NCI-H510A (cell line): Measurements from ENCODE around the gene CCIN.
"Not testable (repeated sequence)": the region's sequence is repeated elsewhere in the genome, so short reads cannot be mapped to it uniquely, and the experiment has no call there.

Experiments
- DNase-seq: peaks from one replicate; lab custom pipeline; 2025; lab: John Stamatoyannopoulos, UW

Gene CCIN

DNA sequence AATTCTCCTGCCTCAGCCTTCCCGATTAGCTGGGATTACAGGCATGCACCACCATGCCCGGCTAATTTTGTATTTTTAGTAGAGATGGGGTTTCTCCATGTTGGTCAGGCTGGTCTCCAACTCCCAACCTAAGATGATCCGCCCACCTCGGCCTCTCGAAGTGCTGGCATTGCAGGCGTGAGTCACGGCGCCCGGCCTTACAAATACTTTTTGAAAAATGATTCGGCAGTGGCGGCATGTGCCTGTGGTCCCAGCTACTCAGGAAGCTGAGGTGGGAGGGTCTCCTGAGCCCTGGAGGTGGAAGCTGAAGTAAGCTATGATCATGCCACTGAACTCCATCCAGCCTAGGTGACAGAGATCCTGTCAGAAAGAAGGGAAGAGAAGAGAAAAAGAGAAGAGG is 9.1 kb upstream of the CCIN start:
- DNase-seq, result not testable (repeated sequence)

- DNase-seq, result no peak
Measured at GRCh38 chr9:36161187-36161586, 8.0 kb upstream of the CCIN start.

- DNase-seq, result no peak
Measured at GRCh38 chr9:36162211-36162738, 6.9 kb upstream of the CCIN start.

DNA sequence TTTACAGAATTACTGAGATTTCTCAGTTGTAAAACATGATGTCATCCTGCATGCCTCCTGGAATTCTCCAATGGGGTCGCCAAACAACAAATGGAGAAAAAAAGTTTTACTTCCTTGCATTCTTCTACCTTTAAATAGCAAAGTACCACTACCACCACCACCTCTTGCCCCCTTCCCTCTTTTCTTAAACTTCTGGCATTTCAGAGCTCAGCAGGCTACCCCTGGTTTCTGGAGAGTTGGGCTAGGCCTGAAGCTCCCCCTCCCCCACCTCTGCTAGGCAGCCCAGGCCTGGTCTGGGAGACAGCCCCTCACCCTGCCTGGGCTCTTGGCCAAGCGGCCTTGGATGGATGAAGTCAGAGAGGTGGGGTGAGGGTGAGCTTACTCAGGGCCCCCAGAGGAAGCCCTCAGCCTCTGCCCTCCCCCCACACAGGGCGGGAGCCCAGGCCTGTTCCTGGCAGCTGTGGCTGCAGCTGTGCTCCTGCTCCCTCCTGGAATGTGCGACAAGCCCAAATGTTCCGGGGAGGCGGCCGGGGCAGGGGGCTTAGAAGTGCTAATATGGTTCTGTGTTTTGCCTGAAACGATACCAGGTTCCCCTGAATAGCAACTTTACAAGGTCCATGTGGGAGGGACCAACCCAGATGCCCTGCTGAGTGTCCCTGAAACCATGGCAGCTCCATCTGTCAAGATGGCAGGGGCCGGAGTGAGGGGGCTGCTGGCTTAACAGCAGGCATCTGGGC is 6.0 kb upstream of the CCIN start:
- DNase-seq, result no peak

DNA sequence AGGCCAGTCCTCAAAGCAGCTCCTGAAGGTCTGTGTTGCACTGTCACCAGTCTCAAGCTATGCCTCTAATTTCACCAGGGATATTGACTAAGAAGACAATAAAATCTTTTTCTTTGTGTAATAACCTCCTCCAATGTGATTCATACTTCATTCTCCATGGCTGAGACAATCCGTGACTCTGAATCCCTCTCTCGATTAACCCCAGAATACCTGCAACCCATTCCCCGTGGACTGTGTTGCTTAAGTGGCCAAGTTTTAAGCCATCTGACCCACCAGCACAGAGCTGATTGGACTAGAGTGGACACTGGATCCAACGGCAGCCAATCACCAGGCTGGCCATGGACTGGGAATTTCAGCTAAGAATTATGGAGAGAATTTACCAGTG is 5.4 kb upstream of the CCIN start:
- no peak for DNase-seq

DNA sequence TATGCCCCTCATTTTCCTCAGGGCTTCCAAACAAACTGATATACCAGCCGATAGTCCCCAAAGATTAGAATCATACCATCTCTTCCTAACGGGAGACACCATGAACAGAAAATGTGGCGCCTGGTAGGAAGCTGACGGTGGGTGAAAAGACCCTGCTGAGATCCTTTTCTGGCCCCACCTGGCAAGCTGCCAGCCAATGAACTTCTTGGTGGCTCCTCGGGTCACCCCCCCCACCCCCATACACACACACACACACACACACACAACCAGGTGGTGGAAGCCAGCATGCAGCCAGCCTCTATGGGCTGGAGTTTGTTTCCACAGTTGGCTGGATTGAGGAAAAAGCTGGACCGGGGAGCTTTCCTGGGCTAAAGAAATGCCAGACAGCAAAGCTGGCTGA is 4.8 kb upstream of the CCIN start:
- DNase-seq, result no peak

DNA sequence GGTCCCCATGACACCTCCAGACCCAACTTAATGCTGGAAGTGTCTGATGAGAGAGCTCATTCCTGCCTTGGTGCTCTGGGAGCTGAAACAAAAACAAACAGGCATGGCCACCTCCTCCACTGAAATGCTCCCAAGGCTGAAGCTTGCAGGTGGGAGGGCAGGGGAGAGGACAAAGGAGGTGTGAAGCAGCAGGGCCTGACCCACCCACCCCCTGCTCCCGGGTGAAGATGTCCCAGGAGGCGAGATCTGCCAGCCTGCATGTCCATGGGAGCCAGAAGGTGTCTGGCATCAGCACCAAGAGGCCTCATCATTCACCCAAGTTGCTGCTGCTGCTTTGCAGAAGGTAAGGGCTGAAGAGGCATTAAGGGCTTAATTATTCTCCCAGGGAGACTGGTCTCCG is 4.2 kb upstream of the CCIN start:
- DNase-seq, result no peak

DNA sequence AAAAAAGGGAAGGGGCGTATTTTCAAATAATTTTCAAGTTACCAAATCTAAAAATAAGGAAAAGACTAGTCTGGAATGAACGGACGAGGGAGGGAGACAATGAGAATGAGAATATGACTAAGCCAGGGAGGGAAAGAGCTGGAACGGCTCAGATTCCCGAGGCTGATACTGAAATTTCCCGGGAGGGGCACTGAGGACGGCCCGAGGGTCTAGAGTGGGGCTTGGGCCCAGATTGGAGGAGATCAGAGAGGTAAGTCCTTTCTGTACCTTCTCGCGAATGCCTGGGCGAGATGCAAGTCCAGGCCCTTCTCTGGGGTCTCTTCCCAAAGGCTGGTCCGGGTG is 3.4 kb upstream of the CCIN start:
- no peak for DNase-seq

DNA sequence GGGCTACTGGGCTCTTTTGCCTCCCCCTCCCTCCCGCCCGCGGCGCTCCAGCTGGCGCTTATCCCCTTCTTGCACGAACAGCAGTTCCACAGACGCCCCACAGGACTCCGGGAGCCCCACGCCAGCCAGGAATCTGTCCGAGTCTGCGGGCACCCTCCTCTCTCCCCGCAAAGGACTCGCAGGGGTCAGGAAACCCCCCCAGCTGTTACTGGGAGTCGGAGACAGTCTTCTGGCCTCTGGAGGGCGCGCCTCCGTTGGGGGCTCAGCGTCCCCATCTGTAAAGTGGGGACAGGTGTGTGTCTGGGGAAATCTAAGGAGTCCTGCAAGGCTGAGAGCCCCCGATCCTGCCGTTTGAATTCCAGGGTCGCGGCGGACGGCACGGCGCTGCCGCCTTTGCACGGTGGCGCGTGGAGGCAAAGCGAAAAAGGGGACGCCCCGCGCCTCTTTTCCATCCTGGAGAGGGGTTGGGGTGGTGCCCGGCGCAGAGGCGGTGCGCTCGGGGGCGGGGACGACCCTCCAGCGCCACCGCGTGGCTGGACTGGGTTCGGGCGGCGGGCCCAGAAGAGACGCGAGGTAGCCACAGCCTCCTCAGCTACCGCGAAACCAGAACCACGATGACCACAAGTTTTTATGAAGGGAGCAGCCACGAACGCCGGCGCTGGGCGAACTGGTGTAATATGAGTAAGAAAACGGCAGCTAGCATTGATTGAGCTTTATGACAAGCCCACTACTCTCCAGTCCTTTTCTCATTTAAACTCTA is 2.8 kb upstream of the CCIN start:
- DNase-seq, result peak; percentile 35

DNA sequence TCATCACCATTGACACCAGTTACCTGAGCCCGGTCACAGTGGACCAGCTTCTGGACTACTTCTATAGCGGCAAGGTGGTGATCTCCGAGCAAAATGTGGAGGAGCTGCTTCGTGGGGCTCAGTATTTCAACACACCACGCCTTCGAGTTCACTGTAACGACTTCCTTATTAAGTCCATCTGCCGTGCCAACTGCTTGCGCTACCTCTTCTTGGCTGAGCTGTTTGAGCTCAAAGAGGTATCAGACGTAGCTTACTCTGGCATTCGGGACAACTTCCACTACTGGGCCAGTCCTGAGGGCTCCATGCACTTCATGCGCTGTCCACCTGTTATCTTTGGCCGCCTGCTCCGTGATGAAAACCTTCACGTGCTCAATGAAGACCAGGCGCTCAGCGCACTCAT is 520 bp downstream of the CCIN start:
- no peak for DNase-seq

- DNase-seq, result no peak
Measured at GRCh38 chr9:36170531-36170930, 1.3 kb downstream of the CCIN start.

GRCh38 chr9:36173861-36174260 is 4.7 kb downstream of the CCIN start:
- no peak for DNase-seq

- no peak for DNase-seq
Measured at GRCh38 chr9:36174271-36174670, 5.1 kb downstream of the CCIN start.

DNA sequence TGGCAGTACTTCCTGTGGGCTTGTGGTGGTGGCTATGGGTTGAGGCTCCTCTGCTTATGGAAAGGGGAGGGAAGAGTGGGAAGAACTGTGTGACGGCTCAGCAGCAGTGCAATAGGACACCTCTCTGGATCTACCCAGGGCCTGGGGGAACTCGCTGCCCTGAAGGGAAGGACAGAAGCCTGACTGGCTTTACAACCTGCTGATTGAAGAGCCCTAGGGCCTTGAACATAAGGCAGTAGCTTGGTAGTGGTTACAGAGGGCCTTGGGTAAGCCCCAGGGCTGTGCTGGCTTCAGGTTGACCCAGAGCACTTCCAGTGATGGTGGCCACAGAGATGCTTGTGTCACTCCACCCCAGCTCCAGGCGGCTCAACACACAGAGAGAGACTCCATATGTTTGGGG is 5.5 kb downstream of the CCIN start:
- DNase-seq, result no peak

GRCh38 chr9:36175209-36175608 is 6.0 kb downstream of the CCIN start:
- DNase-seq, result not testable (repeated sequence)

- not testable (repeated sequence) for DNase-seq
Measured at GRCh38 chr9:36176496-36176895, 7.3 kb downstream of the CCIN start.

DNA sequence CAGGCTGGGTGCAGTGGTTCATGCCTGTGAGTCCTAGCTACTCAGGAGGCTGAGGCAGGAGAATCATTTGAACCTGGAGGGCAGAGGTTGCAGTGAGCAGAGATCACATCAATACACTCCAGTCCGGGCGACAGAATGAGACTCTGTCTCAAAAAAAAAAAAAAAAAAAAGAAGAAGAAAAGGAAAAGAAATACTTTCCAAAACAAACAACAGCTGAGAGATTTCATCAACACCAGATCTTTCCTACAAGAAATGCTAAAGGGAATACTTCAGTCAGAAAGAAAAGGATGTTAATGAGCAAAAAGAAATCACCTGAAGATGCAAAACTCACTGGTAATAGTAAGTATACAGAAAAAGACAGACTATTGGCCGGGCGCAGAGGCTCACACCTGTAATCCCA is 8.4 kb downstream of the CCIN start:
- DNase-seq, result no peak

- not testable (repeated sequence) for DNase-seq
Measured at GRCh38 chr9:36180243-36180642, 11.1 kb downstream of the CCIN start.

GRCh38 chr9:36187414-36187813 is 18.2 kb downstream of the CCIN start:
- DNase-seq, result no peak

DNA sequence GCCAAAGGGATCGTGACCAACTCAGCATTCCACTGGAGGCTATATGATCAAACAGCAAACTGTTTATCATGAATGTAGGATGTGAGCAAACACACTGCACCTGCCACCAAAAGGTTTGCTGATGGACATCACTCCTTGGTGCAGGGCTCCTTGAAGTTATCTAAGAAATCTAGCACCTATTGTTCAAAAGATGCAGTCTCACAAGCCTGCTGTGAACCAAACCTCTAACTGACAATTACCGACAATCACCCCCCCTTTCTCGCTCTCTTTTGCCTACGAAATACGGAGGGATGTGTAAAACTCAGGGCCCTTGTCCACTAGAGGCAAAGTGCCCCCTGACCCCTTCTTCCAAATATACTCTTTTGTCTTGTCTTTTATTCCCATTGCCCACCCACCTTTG is 19.0 kb downstream of the CCIN start:
- no peak for DNase-seq

DNA sequence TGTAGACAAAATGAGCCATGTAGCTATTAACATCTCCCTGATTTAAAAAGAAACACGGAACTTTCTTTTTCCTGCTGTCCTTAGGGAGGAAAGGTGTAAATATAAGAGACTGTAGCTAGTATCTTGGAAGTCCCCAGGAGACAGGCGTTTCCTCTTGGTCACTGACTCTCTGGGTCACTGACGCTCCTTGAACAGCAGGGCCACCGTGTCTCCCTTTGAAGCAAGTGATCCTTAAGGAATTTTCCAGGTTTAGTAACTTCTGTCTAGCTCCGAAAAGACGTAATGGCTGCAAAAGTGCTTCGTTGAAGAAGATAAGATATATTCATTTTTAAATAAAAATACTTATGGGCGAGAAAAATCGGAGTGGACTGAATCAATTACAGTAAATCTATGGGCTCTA is 20.8 kb downstream of the CCIN start:
- DNase-seq, result no peak

DNA sequence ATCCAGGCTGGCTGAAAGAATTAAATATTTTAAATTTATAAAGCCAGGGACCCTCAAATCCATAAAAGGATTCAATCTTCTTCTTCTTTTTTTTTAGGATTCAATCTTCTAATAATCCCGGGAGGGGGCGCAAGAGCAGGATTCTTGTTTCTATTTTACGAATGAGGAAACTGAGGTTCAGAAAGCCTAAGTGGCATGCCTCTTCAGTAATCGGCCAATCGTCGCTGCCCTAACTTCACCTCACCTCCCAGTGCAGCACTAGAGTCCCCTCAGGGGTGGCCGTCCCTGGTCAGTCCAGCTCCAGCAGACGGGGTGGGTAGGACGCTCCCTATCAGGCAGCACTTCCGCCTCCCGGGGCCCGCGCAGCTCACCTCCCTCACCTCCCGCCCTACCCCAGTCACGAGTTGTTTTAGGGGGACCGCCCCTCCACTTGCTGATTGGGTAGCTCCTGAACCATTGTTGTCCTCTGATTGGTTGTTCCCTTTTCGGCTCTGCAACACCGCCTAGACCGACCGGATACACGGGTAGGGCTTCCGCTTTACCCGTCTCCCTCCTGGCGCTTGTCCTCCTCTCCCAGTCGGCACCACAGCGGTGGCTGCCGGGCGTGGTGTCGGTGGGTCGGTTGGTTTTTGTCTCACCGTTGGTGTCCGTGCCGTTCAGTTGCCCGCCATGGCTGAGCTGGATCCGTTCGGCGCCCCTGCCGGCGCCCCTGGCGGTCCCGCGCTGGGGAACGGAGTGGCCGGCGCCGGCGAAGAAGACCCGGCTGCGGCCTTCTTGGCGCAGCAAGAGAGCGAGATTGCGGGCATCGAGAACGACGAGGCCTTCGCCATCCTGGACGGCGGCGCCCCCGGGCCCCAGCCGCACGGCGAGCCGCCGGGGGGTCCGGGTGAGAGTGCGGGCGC is 21.5 kb downstream of the CCIN start, which contains the start of gene CLTA:
Gene CLTA, plus strand, starts transcription at position 534 of the 902 bp plus-strand sequence. Its CDS starts 136 bp downstream, at position 670.
- DNase-seq, result peak; percentile 95
